ENCODE data around the gene PRDM11. TPM values are rescaled to one million over a fixed set of nuclear protein-coding genes. Genes with fewer than 3 reads are reported as not detected.

PRDM11 gene
- total and polyA plus RNA-seq, 10 of the 15 experiments (the other 5 are each of a cell fraction or from before 2014, with no cell fraction given): 0.03 to 2.4 (median 0.53) TPM

GRCh38 chr11:45178890-45179671 is 32.6 kb downstream of the PRDM11 start:
- no peak for TF ChIP-seq MEF2B (IDR thresholded peaks at IDR 0.05; ENCODE audit: partially characterized antibody, poor library complexity, severe bottlenecking)
- TF ChIP-seq RUNX3 (IDR thresholded peaks at IDR 0.05; ENCODE audit: low read length): no peak
- 0 out of 2 replicates have a peak, but pooled peaks have one; percentile 28 for TF ChIP-seq NFYB (IDR thresholded peaks at IDR 0.05; ENCODE audit: insufficient read depth, low read depth, low read length)
- TF ChIP-seq CEBPB (IDR thresholded peaks at IDR 0.05; ENCODE audit: borderline replicate concordance in 1 of 2, low read depth in 2 of 2, low read length in 2 of 2): no peak
- no peak for TF ChIP-seq ZNF622 (IDR thresholded peaks at IDR 0.05)
- TF ChIP-seq MXI1 (IDR thresholded peaks at IDR 0.05; ENCODE audit: low read depth, low read length): no peak
- TF ChIP-seq NFXL1 (IDR thresholded peaks at IDR 0.05; ENCODE audit: borderline replicate concordance): no peak
- no peak overlapping the region for H3K9ac ChIP-seq (ENCODE audit: control insufficient read depth, insufficient read depth, low read length)
- intact Hi-C loops (cut with micrococcal nuclease; ENCODE audit: unreplicated experiment) (no loop called here), in situ Hi-C loops (cut with MboI) (no loop called here)
- H3K9me3 ChIP-seq (replicated peaks; ENCODE audit: control insufficient read depth, insufficient read depth, low read length): no peaks in the 10 kb centered on the region
- no peak overlapping the region for H2AFZ ChIP-seq (ENCODE audit: control insufficient read depth, low read depth, low read length)
- no TSS peak for BruUV-seq (replicated peaks)
- WGBS (ENCODE audit: insufficient coverage, insufficient replicate concordance, low lambda C conversion rate, missing lambda C conversion rate): 9% methylated on average over 8 of the region's 8 CpGs
- peaks cover 1 to 6% of the 10 kb centered on the region in 2 experiments; a peak in 2 of 4 replicates for H3K27me3 ChIP-seq (replicated peaks in 1 of 2; ENCODE audit: control insufficient read depth in 2 of 2, insufficient read depth in 2 of 2, low read length in 1 of 2)
- ChIA-PET POLR2A (no interaction called here), RAD21 (ENCODE audit: unreplicated experiment) (no interaction called here), SMC1A (ENCODE audit: uncharacterized antibody, unreplicated experiment) (no interaction called here), CTCF (no interaction called here)
- ATAC-seq (no peak), DNase-seq (ENCODE audit: low read depth, low spot score) (no peak), FAIRE-seq (no peak)
- no peak overlapping the region for H3K4me3 ChIP-seq
- H3K4me1 ChIP-seq (ENCODE audit: control insufficient read depth, insufficient read depth, low read length): peaks cover 6% of the 10 kb centered on the region
- H3K36me3 ChIP-seq (ENCODE audit: control insufficient read depth in 2 of 2, insufficient read depth in 2 of 2, low read length in 1 of 2): no peaks in the 10 kb centered on the region
- peaks cover 5% of the 10 kb centered on the region; the same call in 1 of the 2 replicates for H4K20me1 ChIP-seq (ENCODE audit: control insufficient read depth, insufficient read depth)
- no peaks in the 10 kb centered on the region for H3K79me2 ChIP-seq (ENCODE audit: control insufficient read depth, insufficient read depth, low read length)
- H3K27ac ChIP-seq (ENCODE audit: control insufficient read depth, insufficient read depth): no peak overlapping the region
- H3K4me2 ChIP-seq (ENCODE audit: control insufficient read depth, insufficient read depth): no peak overlapping the region
